ENCODE measurements around the gene CENPK. TPM values are rescaled to one million over a fixed set of nuclear protein-coding genes. Genes with fewer than 3 reads are reported as not detected.

The CENPK gene
- total RNA-seq, 1 experiment from 2014 or later, result 57.4 TPM

DNA sequence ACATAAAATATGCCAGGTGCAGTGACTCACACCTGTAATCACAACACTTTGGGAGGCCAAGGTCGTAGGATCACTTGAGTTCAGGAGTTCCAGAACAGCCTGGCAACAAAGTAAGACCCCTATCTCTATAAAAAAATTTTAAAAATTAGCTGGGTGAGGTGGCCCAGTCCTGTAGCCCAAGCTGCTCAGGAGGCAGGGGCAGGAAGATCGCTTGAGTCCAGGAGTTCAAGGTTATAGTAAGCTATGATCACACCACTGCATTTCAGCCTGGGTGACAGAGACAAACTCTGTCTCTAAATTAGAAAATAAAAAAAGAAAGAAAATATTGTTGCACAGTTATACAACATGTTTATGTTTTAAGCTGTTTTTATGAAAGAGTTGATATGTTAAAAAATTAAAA, 6.8 kb downstream of the CENPK start:
- intact Hi-C loops (cut with micrococcal nuclease; ENCODE audit: unreplicated experiment), result no loop called here
- Histone ChIP-seq H3K27me3 (replicated peaks; ENCODE audit: insufficient read depth, low read depth, low read length, poor library complexity) (no peaks in the 10 kb centered on the region), H3K36me3 (ENCODE audit: insufficient read depth, low read length, poor library complexity, severe bottlenecking) (peaks cover 53% of the 10 kb centered on the region), H3K27ac (ENCODE audit: low read depth, low read length, poor library complexity, severe bottlenecking) (no peak overlapping the region), H3K9me3 (ENCODE audit: low read depth, low read length, poor library complexity, severe bottlenecking) (no peaks in the 10 kb centered on the region), H3K4me3 (ENCODE audit: low read depth, low read length, poor library complexity, severe bottlenecking) (no peak overlapping the region), H3K4me1 (ENCODE audit: insufficient read depth, low read length, poor library complexity, severe bottlenecking) (peaks cover 2% of the 10 kb centered on the region)
- BruUV-seq (replicated peaks), result no TSS peak
- ChIA-PET CTCF (no interaction called here), POLR2A (ENCODE audit: low non-redundant PET) (no interaction called here)
- no peak for DNase-seq (ENCODE audit: low spot score)
- TF ChIP-seq, protein P1, sequence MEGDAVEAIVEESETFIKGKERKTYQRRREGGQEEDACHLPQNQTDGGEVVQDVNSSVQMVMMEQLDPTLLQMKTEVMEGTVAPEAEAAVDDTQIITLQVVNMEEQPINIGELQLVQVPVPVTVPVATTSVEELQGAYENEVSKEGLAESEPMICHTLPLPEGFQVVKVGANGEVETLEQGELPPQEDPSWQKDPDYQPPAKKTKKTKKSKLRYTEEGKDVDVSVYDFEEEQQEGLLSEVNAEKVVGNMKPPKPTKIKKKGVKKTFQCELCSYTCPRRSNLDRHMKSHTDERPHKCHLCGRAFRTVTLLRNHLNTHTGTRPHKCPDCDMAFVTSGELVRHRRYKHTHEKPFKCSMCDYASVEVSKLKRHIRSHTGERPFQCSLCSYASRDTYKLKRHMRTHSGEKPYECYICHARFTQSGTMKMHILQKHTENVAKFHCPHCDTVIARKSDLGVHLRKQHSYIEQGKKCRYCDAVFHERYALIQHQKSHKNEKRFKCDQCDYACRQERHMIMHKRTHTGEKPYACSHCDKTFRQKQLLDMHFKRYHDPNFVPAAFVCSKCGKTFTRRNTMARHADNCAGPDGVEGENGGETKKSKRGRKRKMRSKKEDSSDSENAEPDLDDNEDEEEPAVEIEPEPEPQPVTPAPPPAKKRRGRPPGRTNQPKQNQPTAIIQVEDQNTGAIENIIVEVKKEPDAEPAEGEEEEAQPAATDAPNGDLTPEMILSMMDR (conservative IDR thresholded peaks at IDR 0.05; ENCODE audit: low read depth, low read length), result no peak
- TF ChIP-seq EZH2 (IDR thresholded peaks at IDR 0.05; ENCODE audit: borderline replicate concordance, low read depth, low read length, poor library complexity, severe bottlenecking), result no peak

DNA sequence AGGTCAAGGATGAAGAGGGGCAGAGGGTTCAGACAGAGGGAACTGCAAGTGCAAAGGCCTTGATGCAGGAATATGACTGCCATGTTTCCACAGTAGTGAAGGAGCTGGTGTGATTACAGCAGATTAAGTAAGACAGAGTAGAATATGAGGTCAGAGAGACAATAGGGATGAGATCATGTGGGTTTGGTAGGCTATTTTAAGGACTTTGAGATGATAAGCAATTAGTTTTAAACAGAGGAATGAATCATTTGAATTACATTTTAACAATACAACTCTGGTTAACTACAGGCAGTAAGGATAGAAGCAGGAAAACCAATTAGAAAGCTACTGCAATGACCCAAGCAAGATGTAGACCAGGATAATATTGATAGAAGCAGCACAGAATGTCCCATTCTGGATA, 7.7 kb downstream of the CENPK start:
- no peaks in the 10 kb centered on the region for H3K9me3 ChIP-seq (ENCODE audit: low read depth, low read length, poor library complexity, severe bottlenecking)
- H3K36me3 ChIP-seq (ENCODE audit: insufficient read depth, low read length, poor library complexity, severe bottlenecking), result peaks cover 56% of the 10 kb centered on the region
- H3K27ac ChIP-seq (ENCODE audit: low read depth, low read length, poor library complexity, severe bottlenecking), result no peak overlapping the region
- no peak for DNase-seq (ENCODE audit: low spot score)
- CTCF ChIA-PET, result no interaction called here
- H3K27me3 ChIP-seq (replicated peaks; ENCODE audit: insufficient read depth, low read depth, low read length, poor library complexity), result no peaks in the 10 kb centered on the region
- TF ChIP-seq EZH2 (IDR thresholded peaks at IDR 0.05; ENCODE audit: borderline replicate concordance, low read depth, low read length, poor library complexity, severe bottlenecking), result no peak
- TF ChIP-seq, protein P1 (conservative IDR thresholded peaks at IDR 0.05; ENCODE audit: low read depth, low read length), result no peak
- POLR2A ChIA-PET (ENCODE audit: low non-redundant PET), result no interaction called here
- intact Hi-C loops (cut with micrococcal nuclease; ENCODE audit: unreplicated experiment), result no loop called here
- H3K4me3 ChIP-seq (ENCODE audit: low read depth, low read length, poor library complexity, severe bottlenecking), result no peak overlapping the region
- BruUV-seq (replicated peaks), result no TSS peak
- H3K4me1 ChIP-seq (ENCODE audit: insufficient read depth, low read length, poor library complexity, severe bottlenecking), result no peaks in the 10 kb centered on the region

DNA sequence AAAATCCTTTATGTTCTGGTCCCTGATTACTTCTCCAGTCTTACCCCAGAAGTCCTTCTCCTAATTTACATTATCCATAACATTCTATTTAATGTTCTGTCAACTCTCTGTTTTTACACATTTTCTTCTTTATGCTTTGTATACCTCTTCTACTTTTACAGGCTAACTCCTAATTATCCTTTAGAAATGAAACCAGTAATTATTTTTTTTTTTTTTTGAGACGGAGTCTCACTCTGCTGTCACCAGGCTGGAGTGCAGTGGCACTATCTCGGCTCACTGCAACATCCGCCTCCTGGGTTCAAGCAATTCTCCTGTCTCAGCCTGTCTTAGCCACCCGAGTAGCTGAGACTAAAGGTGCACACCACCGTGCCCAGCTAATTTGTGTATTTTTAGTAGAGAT, 9.0 kb downstream of the CENPK start:
- DNase-seq (ENCODE audit: low spot score), result no peak
- no peak overlapping the region for H3K4me3 ChIP-seq (ENCODE audit: low read depth, low read length, poor library complexity, severe bottlenecking)
- intact Hi-C loops (cut with micrococcal nuclease; ENCODE audit: unreplicated experiment), result no loop called here
- H3K4me1 ChIP-seq (ENCODE audit: insufficient read depth, low read length, poor library complexity, severe bottlenecking), result no peaks in the 10 kb centered on the region
- POLR2A ChIA-PET (ENCODE audit: low non-redundant PET), result no interaction called here
- BruUV-seq (replicated peaks), result no TSS peak
- H3K36me3 ChIP-seq (ENCODE audit: insufficient read depth, low read length, poor library complexity, severe bottlenecking), result peaks cover 61% of the 10 kb centered on the region
- H3K9me3 ChIP-seq (ENCODE audit: low read depth, low read length, poor library complexity, severe bottlenecking), result no peaks in the 10 kb centered on the region
- H3K27me3 ChIP-seq (replicated peaks; ENCODE audit: insufficient read depth, low read depth, low read length, poor library complexity), result no peaks in the 10 kb centered on the region
- H3K27ac ChIP-seq (ENCODE audit: low read depth, low read length, poor library complexity, severe bottlenecking), result no peak overlapping the region
- CTCF ChIA-PET, result interaction anchor here (0.7 kb wide), 1 partner anchor 10 kb away, joined by 4 read pairs; no protein-coding TSS in a partner anchor
- TF ChIP-seq EZH2 (IDR thresholded peaks at IDR 0.05; ENCODE audit: borderline replicate concordance, low read depth, low read length, poor library complexity, severe bottlenecking), result no peak
- TF ChIP-seq, protein P1 (conservative IDR thresholded peaks at IDR 0.05; ENCODE audit: low read depth, low read length), result no peak
